Left lung (tissue), 10 donors: ENCODE measurements around the gene PTPRN2. TPM values are rescaled to one million over a fixed set of nuclear protein-coding genes. Genes with fewer than 3 reads are reported as not detected.

ENCODE experiments used
- ATAC-seq: fragments of 200-7000 bp; cut with Tn5 transposase; one replicate; pipeline ENCODE4 v1.9.1; 2020; ENCODE audit warnings: moderate library complexity
- DNase-seq, 4 donors: peaks; one replicate each; pipeline ENCODE4 v3.0.0-alpha.2; 2013 to 2020
- H3K27ac ChIP-seq, 2 donors: fragments of 200-600 bp; sonication (generic) in 1 of 2; one replicate each; pipeline versions ENCODE4 v1.5.0 to v1.8.0; 2020 to 2021
- H3K27me3 ChIP-seq, 2 donors: fragments of 200-600 bp; sonication (generic) in 1 of 2; one replicate each; pipeline versions ENCODE4 v1.5.0 to v1.8.0; 2020 to 2021
- H3K36me3 ChIP-seq, 2 donors: fragments of 200-600 bp; sonication (generic) in 1 of 2; one replicate each; pipeline versions ENCODE4 v1.5.0 to v1.8.0; 2020 to 2021
- H3K4me1 ChIP-seq, 2 donors: fragments of 200-600 bp; one replicate each; pipeline ENCODE4 v1.8.0; 2021
- H3K4me3 ChIP-seq, 2 donors: fragments of 200-600 bp; sonication (generic) in 1 of 2; one replicate each; pipeline versions ENCODE4 v1.5.0 to v1.8.0; 2020 to 2021; ENCODE audit warnings: mild to moderate bottlenecking in 1 of 2
- H3K9me3 ChIP-seq, 2 donors: fragments of 200-600 bp; sonication (generic) in 1 of 2; one replicate each; pipeline versions ENCODE4 v1.5.0 to v1.8.0; 2020 to 2021
- CTCF ChIP-seq, 2 donors: fragments of 200-600 bp; sonication (generic) in 1 of 2; IDR thresholded peaks; one replicate each; pipeline versions ENCODE4 v1.5.0 to v1.8.0; 2021; ENCODE audit warnings: antibody characterized with exemption in 2 of 2
- intact Hi-C, 2 donors: fragments of 100-400 bp; cut with DNase I; formaldehyde crosslinking; loops; one replicate each; pipeline versions ENCODE4 v1.11.2 to v1.14.2; 2022
- polyA plus RNA-seq, 6 donors: library from polyadenylated mRNA; unstranded; fragments of 120-200 nt; gene quantifications; one replicate each; pipeline ENCODE4 v1.2.1, GENCODE V29; 2013; ENCODE audit not compliant: insufficient read length in 6 of 6
- total RNA-seq, 2 donors: library from RNA; stranded (reverse); fragmentation: NEBNext Ultra II Directional; extraction: Animal tissue kit (Norgen Biotek cat#: 25700); gene quantifications; one replicate each; pipeline ENCODE4 v1.2.1, GENCODE V29; 2021
- donor health status: DM: no; HTN: yes; CAD: no.
- donor health status: DM: no; HTN: no; CAD: no.

Gene PTPRN2
- total and polyA plus RNA-seq, 8 donors: 4.0 to 7.8 (median 6.8) TPM

GRCh38 chr7:157963526-157963925 is 624.1 kb downstream of the PTPRN2 start:
- DNase-seq (no peak), ATAC-seq (no peak)
- Histone ChIP-seq H3K36me3 (no peaks in the 10 kb centered on the region), H3K9me3 (no peaks in the 10 kb centered on the region), H3K27me3 (peaks cover 0 to 31% of the 10 kb centered on the region in 2 donors), H3K4me3 (no peak overlapping the region), H3K27ac (no peak overlapping the region), H3K4me1 (no peaks in the 10 kb centered on the region)
- intact Hi-C loops: no loop called here
- TF ChIP-seq CTCF (IDR thresholded peaks at IDR 0.05): no peak

GRCh38 chr7:157962458-157963306 is 624.9 kb downstream of the PTPRN2 start:
- no peak for DNase-seq
- no peak for TF ChIP-seq CTCF (IDR thresholded peaks at IDR 0.05)
- H3K4me3 ChIP-seq: no peak overlapping the region
- no peaks in the 10 kb centered on the region for H3K9me3 ChIP-seq
- intact Hi-C loops: no loop called here
- H3K4me1 ChIP-seq: no peaks in the 10 kb centered on the region
- no peak overlapping the region for H3K27ac ChIP-seq
- peaks cover 0 to 31% of the 10 kb centered on the region in 2 donors for H3K27me3 ChIP-seq
- no peak for ATAC-seq
- H3K36me3 ChIP-seq: no peaks in the 10 kb centered on the region

GRCh38 chr7:157961731-157962457 is 625.7 kb downstream of the PTPRN2 start:
- no peak for ATAC-seq
- no peaks in the 10 kb centered on the region for H3K9me3 ChIP-seq
- intact Hi-C loops: no loop called here
- no peaks in the 10 kb centered on the region for H3K4me1 ChIP-seq
- DNase-seq: no peak
- TF ChIP-seq CTCF (IDR thresholded peaks at IDR 0.05): no peak
- peaks cover 0 to 31% of the 10 kb centered on the region in 2 donors for H3K27me3 ChIP-seq
- no peak overlapping the region for H3K27ac ChIP-seq
- no peaks in the 10 kb centered on the region for H3K36me3 ChIP-seq
- H3K4me3 ChIP-seq: no peak overlapping the region

GRCh38 chr7:157955348-157955999 is 632.1 kb downstream of the PTPRN2 start:
- no peaks in the 10 kb centered on the region for H3K36me3 ChIP-seq

More at GRCh38 chr7:157955348-157955999, 632.1 kb downstream of the PTPRN2 start:
- no peaks in the 10 kb centered on the region for H3K4me1 ChIP-seq
- no peak for DNase-seq
- H3K9me3 ChIP-seq: peaks cover 0 to 3% of the 10 kb centered on the region in 2 donors
- no peak overlapping the region for H3K27ac ChIP-seq
- peaks cover 0 to under 1% of the 10 kb centered on the region in 2 donors for H3K27me3 ChIP-seq
- intact Hi-C loops: no loop called here
- TF ChIP-seq CTCF (IDR thresholded peaks at IDR 0.05): no peak
- no peak for ATAC-seq
- H3K4me3 ChIP-seq: no peak overlapping the region
